ENCODE measurements around the gene SCN1B.
"Not testable (repeated sequence)": the region's sequence is repeated elsewhere in the genome, so short reads cannot be mapped to it uniquely, and the experiment has no call there.

DNA sequence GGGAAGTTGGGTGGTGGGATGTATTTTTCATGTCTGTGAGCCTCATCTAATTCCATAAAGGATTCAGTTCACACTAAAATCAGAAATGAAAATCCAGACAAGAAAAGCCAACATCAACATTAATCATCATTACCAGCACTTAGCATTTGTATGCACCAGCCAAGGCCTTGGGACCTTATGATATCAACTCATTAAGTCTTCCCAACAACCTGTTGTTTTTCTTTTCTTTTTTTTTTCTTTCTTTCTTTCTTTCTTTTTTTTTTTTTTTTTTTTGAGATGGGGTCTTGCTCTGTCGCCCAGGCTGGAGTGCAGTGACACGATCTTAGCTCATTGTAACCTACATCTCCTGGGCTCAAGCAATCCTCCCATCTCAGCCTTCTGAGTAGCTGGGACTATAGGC, 20.4 kb downstream of the SCN1B start:
- TF ChIP-seq SP2, KLF10 (tag by site-specific recombination; IDR thresholded peaks at IDR 0.05): not testable (repeated sequence)
- TF ChIP-seq, protein P1, sequence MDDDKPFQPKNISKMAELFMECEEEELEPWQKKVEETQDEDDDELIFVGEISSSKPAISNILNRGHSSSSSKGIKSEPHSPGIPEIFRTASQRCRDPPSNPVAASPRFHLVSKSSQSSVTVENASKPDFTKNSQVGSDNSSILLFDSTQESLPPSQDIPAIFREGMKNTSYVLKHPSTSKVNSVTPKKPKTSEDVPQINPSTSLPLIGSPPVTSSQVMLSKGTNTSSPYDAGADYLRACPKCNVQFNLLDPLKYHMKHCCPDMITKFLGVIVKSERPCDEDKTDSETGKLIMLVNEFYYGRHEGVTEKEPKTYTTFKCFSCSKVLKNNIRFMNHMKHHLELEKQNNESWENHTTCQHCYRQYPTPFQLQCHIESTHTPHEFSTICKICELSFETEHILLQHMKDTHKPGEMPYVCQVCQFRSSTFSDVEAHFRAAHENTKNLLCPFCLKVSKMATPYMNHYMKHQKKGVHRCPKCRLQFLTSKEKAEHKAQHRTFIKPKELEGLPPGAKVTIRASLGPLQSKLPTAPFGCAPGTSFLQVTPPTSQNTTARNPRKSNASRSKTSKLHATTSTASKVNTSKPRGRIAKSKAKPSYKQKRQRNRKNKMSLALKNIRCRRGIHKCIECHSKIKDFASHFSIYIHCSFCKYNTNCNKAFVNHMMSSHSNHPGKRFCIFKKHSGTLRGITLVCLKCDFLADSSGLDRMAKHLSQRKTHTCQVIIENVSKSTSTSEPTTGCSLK (tag by site-specific recombination; IDR thresholded peaks at IDR 0.05): not testable (repeated sequence)
- TF ChIP-seq, protein P2, sequence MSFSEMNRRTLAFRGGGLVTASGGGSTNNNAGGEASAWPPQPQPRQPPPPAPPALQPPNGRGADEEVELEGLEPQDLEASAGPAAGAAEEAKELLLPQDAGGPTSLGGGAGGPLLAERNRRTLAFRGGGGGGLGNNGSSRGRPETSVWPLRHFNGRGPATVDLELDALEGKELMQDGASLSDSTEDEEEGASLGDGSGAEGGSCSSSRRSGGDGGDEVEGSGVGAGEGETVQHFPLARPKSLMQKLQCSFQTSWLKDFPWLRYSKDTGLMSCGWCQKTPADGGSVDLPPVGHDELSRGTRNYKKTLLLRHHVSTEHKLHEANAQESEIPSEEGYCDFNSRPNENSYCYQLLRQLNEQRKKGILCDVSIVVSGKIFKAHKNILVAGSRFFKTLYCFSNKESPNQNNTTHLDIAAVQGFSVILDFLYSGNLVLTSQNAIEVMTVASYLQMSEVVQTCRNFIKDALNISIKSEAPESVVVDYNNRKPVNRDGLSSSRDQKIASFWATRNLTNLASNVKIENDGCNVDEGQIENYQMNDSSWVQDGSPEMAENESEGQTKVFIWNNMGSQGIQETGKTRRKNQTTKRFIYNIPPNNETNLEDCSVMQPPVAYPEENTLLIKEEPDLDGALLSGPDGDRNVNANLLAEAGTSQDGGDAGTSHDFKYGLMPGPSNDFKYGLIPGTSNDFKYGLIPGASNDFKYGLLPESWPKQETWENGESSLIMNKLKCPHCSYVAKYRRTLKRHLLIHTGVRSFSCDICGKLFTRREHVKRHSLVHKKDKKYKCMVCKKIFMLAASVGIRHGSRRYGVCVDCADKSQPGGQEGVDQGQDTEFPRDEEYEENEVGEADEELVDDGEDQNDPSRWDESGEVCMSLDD (tag by site-specific recombination; IDR thresholded peaks at IDR 0.05): not testable (repeated sequence)
- TF ChIP-seq, protein P3, sequence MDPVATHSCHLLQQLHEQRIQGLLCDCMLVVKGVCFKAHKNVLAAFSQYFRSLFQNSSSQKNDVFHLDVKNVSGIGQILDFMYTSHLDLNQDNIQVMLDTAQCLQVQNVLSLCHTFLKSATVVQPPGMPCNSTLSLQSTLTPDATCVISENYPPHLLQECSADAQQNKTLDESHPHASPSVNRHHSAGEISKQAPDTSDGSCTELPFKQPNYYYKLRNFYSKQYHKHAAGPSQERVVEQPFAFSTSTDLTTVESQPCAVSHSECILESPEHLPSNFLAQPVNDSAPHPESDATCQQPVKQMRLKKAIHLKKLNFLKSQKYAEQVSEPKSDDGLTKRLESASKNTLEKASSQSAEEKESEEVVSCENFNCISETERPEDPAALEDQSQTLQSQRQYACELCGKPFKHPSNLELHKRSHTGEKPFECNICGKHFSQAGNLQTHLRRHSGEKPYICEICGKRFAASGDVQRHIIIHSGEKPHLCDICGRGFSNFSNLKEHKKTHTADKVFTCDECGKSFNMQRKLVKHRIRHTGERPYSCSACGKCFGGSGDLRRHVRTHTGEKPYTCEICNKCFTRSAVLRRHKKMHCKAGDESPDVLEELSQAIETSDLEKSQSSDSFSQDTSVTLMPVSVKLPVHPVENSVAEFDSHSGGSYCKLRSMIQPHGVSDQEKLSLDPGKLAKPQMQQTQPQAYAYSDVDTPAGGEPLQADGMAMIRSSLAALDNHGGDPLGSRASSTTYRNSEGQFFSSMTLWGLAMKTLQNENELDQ (tag by site-specific recombination; IDR thresholded peaks at IDR 0.05; ENCODE audit: low read depth): not testable (repeated sequence)

Measured in HEK293 (cell line).